Measurements from ENCODE around the gene ATXN7L2. TPM values are rescaled to one million over a fixed set of nuclear protein-coding genes. Genes with fewer than 3 reads are reported as not detected.
A peak's percentile ranks its signal among the peaks of the same experiment; 100 is the strongest.

ATXN7L2 gene
- total and polyA plus RNA-seq, 9 donors: 0.98 to 8.8 (median 6.5) TPM

DNA sequence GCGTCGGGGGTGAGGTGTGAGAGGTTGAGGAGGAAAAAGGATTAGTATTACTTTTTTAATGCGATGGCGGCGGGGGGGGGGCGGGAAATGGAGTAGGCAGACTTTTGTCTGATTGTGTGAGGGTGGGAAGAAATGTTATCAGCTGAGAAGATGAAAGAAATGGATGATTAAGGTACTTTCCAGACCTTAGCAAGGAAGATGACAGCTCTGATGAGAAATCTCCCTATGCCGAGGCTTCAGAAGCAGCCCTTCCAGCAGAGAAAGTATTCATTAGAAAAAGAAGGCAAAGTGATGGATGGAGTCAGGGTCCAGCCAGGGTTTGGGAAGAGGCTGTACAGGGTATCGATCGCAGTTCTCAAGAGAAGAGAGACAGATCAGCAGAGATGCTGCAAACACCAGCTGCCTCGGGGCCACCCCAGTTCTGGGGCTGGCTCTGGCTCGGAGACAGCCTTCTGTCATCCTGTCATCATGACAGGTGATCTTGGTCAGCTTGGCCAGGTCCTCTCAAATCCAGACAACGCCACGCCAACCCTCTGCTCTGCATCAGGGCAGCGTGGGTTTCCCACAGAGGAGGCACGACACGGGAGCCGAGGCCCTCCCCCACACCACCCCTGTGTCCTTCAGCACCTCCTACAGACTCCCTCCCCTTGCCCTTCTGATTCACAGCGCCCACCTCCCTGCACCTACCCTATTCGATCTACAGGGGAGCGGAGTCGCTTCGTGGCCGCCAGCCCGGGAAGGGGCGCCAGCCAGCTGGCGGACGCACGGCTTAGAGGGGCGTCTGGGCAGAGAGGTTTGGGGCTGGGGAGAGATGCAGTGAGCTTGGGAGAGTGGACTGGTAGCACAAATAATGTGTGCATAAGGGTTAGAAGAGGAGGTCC lies 674 bp upstream of the ATXN7L2 start:
- Histone ChIP-seq H3K27me3 (no peaks in the 10 kb centered on the region), H3K4me1 (ENCODE audit: insufficient read depth) (peaks cover 4% of the 10 kb centered on the region), H3K36me3 (no peaks in the 10 kb centered on the region), H3K4me3 (peak overlapping the region; percentile 36), H3K9me3 (no peaks in the 10 kb centered on the region), H3K27ac (no peak overlapping the region)
- intact Hi-C loops (cut with DNase I): no loop called here
- TF ChIP-seq, protein P1, sequence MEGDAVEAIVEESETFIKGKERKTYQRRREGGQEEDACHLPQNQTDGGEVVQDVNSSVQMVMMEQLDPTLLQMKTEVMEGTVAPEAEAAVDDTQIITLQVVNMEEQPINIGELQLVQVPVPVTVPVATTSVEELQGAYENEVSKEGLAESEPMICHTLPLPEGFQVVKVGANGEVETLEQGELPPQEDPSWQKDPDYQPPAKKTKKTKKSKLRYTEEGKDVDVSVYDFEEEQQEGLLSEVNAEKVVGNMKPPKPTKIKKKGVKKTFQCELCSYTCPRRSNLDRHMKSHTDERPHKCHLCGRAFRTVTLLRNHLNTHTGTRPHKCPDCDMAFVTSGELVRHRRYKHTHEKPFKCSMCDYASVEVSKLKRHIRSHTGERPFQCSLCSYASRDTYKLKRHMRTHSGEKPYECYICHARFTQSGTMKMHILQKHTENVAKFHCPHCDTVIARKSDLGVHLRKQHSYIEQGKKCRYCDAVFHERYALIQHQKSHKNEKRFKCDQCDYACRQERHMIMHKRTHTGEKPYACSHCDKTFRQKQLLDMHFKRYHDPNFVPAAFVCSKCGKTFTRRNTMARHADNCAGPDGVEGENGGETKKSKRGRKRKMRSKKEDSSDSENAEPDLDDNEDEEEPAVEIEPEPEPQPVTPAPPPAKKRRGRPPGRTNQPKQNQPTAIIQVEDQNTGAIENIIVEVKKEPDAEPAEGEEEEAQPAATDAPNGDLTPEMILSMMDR (IDR thresholded peaks at IDR 0.05): no peak
- no peak for TF ChIP-seq POLR2A (IDR thresholded peaks at IDR 0.05)
- no peak for TF ChIP-seq EP300 (IDR thresholded peaks at IDR 0.05)
- DNase-seq: peak; percentile 47 to 75 (median 73)
- 8 to 13% (median 11%) methylated on average over 29 of the region's 29 CpGs for WGBS, 3 donors

DNA sequence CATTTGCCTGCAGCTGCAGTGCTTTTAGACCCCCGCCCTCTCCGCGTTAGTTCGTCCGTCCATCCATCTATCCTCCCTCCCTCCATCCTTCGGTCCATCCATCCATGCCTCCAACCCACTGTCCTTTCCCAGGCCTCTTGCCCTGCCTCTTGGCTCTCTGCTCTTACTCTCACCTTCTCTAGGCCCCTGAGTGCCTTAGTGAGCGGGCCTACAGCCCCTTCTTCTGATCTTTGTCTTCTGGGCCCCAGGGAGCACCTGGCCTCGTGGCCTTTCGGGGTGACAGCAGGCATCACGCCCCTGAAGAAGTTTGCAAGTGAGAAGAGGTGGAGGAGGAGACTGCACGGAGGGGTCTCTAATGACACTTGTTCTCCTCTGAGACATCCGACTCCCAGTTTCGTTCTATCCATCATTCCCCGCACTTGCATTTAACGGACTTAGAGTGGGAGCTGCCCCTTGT lies 842 bp downstream of the ATXN7L2 start:
- no peaks in the 10 kb centered on the region for H3K36me3 ChIP-seq
- peak overlapping the region; percentile 98 to 99 for H3K27ac ChIP-seq
- intact Hi-C loops (cut with DNase I): no loop called here
- H3K9me3 ChIP-seq: no peaks in the 10 kb centered on the region
- no peak for DNase-seq
- 15 to 18% (median 16%) methylated on average over 15 of the region's 15 CpGs for WGBS, 3 donors
- H3K4me1 ChIP-seq (ENCODE audit: insufficient read depth): peaks cover 4% of the 10 kb centered on the region
- H3K4me3 ChIP-seq: peak overlapping the region; percentile 77
- TF ChIP-seq, protein P1 (IDR thresholded peaks at IDR 0.05): no peak
- TF ChIP-seq EP300 (IDR thresholded peaks at IDR 0.05) (no peak), POLR2A (IDR thresholded peaks at IDR 0.05) (no peak)
- H3K27me3 ChIP-seq: no peaks in the 10 kb centered on the region

DNA sequence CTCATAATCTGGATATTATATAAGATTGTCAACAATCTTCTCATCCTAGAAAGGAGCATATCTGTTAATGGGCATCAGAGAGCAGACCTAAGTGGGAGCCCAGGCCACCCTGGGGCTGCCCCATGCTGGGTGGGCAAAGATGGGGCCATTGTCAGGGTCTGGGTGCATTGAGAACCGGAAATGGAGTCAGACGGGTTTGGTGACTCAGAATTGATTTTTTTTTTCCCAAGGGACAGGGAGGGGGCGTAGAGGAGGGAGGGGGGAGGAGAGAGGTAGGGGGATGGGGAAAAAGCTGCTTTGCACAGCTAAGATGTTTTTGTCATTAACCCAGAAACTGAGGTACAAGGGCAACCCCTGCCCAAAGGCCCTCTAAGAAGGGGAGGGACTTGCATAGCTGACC lies 1.3 kb downstream of the ATXN7L2 start:
- Histone ChIP-seq H3K27me3 (no peaks in the 10 kb centered on the region), H3K9me3 (no peaks in the 10 kb centered on the region), H3K36me3 (no peaks in the 10 kb centered on the region), H3K27ac (no peak overlapping the region), H3K4me3 (no peak overlapping the region), H3K4me1 (ENCODE audit: insufficient read depth) (peaks cover 4% of the 10 kb centered on the region)
- no peak for DNase-seq
- intact Hi-C loops (cut with DNase I): no loop called here
- 16 to 26% (median 26%) methylated on average over 3 of the region's 3 CpGs for WGBS, 3 donors
- no peak for TF ChIP-seq EP300 (IDR thresholded peaks at IDR 0.05)
- TF ChIP-seq, protein P1 (IDR thresholded peaks at IDR 0.05): no peak
- no peak for TF ChIP-seq POLR2A (IDR thresholded peaks at IDR 0.05)

DNA sequence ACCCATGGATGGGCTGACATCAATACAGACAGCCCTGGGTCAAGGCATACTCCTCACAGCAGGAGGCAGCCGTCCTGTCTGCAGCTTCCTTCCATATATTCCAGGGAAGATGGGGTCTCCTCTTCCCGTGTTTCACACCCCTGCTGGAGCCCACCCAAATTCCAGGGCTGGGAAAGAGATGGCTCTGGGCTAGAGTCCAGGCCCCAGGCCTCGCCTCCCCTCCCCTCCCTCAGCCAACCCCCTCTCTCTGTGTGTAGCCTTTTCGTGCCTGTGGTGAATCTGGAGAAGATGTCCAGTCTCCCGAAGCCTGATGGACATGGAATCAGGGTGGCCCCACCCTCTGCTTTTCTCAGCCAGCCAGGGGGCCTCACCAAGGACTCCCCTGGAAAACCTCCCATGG lies 3.6 kb downstream of the ATXN7L2 start:
- TF ChIP-seq POLR2A (IDR thresholded peaks at IDR 0.05) (no peak), EP300 (IDR thresholded peaks at IDR 0.05) (no peak)
- TF ChIP-seq, protein P1 (IDR thresholded peaks at IDR 0.05): no peak
- intact Hi-C loops (cut with DNase I): no loop called here
- no peak for DNase-seq
- no peak overlapping the region for H3K4me3 ChIP-seq
- H3K27ac ChIP-seq: no peak overlapping the region
- no peaks in the 10 kb centered on the region for H3K9me3 ChIP-seq
- H3K36me3 ChIP-seq: no peaks in the 10 kb centered on the region
- no peaks in the 10 kb centered on the region for H3K27me3 ChIP-seq
- WGBS, 3 donors: 20 to 35% (median 32%) methylated on average over 5 of the region's 5 CpGs
- peaks cover 4% of the 10 kb centered on the region for H3K4me1 ChIP-seq (ENCODE audit: insufficient read depth)
